NCI-H1694 treated with DMSO at 0.1 percent for 48 hours (cell line): ENCODE results near the gene CORO2B.
"Not testable (repeated sequence)": the region's sequence is repeated elsewhere in the genome, so short reads cannot be mapped to it uniquely, and the experiment has no call there.

Source experiments
- DNase-seq: peaks from one replicate; lab custom pipeline; 2025; lab: John Stamatoyannopoulos, UW

CORO2B gene

GRCh38 chr15:68733666-68734065 is 154.9 kb downstream of the CORO2B start:
- DNase-seq = no peak

- no peak for DNase-seq
Observed at GRCh38 chr15:68734352-68734751, 155.6 kb downstream of the CORO2B start.

DNA sequence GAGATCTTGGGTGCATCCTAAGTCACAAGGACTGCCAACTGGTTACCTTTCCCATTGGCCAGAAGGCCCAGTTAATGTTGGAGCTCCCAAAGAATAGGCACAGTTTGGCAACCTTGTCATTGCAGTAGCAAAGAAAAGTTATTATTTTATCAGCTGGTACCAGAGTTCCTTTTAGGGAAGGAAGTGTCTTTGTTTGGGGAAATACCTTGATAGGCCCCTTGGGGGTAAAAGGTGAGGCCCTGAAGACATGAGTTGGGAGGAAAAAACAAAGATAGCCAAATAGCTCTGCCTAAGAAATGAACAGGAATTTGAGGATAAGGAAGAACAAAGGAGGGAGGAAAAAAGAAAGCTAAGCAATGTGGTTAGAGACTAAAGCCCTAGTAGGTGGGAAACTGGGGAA is 156.1 kb downstream of the CORO2B start:
- no peak for DNase-seq

DNA sequence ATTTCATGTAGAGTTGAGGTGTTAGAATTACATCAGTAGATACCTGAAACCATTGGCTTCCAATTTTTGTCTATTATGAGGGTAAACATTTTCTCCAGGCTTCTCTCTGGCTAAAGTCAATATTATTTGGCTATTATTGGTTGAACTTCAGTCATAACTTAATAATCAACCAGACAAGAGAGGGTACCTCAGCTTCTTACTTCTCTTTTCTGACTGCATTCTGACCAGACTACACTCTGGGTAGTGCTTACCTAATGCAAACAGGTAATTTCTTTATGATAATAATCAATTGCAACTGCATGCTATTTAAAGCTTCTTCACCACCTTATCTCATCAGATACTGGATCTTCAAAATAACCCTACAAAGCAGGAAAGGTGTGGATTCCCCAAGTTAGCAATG is 156.8 kb downstream of the CORO2B start:
- DNase-seq = no peak

DNA sequence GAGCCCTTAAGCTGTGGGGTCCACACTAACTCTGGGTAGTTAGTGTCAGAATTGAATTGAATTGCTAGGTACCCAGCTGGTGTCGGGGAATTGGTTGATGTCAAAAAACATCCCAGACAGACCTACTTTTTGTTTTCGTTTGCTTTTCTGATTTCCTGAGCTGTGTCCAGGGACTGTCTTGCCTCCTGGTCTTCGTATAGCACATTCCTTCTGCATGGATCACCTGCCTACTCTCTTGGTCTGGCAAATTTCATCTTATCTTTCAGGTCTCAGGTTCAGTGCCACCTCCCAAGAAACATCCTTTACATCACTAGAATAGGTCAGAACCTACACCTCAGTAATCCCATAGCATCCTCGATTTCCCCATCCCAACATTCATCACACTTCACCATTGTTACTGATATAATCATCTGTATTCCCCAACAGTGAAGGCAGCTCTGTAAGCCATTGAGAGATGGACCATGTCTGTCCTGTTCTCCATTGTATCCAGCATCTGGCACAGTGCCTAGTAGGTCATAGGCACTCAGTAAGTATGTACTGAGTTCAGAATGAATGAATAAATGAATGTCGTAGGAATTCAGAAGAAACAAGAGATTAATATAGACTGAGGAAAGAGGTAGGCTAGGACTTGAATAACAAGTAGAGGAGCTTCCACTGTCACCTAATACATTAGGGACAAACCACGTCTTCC is 160.7 kb downstream of the CORO2B start:
- no peak for DNase-seq

GRCh38 chr15:68743256-68743655 is 164.5 kb downstream of the CORO2B start:
- no peak for DNase-seq

- DNase-seq = no peak
Observed at GRCh38 chr15:68749365-68749764, 170.6 kb downstream of the CORO2B start.

DNA sequence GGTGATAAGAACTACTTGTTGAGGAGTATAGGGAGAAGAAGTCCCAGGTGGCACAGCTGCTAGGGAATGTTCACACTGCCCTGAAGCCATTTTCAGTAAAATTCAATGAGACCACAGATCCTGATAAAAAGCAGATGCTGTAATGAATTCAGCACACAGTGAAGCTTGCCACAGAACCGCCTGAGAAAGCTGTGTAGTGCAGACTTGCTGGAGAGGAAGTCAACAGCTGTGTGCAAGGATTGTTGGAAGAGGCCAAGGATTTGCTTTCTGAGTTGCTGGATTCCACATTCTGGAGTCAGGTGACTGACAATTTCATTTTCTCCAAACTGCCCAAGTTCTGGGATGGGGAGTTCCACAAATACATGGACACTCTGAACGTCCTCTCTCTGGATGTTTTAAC is 171.0 kb downstream of the CORO2B start:
- DNase-seq = no peak

DNA sequence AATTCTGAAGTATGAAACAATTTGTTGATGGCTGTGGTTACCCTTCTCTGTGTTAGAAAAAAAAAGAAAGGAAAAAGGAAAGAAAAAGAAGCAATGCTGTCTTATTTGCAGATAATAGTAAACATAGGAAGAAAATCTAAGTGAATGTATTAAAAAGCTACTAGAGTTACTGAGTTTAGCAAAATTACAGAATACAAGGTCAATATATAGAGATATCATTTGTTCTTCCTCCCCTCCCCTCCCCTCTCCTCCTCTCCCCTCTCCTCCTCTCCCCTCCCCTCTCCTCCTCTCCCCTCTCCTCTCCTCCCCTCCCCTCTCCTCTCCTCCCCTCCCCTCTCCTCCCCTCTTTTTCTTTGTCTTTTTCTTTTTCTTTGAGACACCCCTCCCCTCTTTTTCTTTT is 172.8 kb downstream of the CORO2B start:
- no peak for DNase-seq

DNA sequence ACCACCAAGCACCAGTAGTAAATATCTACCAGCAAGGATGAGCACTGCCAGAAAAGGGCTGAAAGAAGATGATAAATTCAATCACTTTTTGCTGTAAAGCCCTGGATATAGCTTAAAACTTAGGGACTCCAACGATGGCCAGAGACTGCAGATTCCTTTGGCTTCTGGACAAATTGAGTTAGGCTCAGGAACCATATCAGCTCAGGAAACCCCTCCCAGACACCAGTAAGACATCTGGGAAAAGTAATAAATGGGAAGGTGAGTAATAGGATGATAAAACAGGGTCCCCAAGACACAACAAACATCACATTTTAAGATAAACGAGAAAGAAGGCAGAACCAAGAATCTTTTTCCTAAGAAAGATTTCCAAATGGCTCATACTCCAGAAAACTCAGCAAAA is 176.9 kb downstream of the CORO2B start:
- DNase-seq = no peak

DNA sequence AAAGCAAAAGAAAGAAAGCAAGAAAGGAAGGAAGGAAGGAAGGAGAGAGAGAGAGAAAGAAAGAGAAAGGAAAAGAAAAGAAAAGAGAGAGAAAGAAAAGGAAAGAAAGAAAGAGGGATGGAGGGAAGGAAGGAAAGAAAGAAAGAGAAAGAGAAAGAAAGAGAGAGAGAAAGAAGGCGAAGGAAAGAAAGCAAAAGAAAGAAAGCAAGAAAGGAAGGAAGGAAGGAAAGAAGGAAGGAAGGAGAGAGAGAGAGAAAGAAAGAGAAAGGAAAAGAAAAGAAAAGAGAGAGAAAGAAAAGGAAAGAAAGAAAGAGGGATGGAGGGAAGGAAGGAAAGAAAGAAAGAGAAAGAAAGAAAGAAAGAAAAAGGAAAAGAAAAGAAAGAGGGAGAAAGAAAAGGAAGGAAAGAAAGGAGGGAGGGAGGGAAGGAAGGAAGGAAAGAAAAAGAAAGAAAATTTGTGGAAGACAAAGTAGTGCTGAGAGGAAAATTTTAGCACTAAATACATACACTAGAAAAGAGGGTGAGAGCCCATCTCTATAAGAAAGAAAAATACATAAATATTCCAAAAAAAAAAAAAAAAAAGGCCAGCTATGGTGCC is 181.3 kb downstream of the CORO2B start:
- not testable (repeated sequence) for DNase-seq

DNA sequence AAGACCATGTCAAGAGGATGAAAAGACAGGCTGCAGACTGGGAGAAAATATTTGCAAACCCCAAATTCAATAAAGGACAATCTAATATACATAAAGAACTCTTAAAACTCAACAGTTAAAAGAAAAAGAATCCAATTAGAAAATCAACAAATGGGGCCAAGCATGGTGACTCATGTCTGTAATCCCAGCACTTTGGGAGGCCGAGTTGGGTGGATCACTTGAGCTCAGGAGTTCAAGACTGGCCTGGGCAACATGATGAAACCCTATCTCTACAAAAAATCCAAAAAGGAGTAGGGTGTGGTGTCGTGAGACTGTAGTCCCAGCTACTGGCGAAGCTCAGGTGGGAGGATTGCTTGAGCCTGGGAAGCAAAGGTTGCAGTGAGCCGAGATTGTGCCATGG is 184.3 kb downstream of the CORO2B start:
- DNase-seq = no peak

DNA sequence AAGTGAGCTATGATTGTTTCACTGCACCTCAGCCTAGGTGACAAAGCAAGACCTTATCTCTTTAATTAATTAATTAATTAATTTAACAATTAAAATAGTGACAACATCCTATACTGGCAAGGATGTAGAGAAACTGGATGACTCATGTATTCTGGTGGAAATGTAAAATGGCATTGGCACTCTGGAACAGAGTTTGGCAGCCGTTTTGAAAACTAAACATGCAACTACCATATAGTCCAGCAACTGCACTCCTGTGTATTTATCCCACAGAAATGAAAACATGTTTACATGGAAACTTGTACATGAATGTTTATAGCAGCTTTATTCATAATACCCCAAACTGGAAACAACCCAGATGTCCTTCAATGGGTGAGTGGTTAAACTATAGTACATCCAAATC is 185.3 kb downstream of the CORO2B start:
- DNase-seq = no peak

DNA sequence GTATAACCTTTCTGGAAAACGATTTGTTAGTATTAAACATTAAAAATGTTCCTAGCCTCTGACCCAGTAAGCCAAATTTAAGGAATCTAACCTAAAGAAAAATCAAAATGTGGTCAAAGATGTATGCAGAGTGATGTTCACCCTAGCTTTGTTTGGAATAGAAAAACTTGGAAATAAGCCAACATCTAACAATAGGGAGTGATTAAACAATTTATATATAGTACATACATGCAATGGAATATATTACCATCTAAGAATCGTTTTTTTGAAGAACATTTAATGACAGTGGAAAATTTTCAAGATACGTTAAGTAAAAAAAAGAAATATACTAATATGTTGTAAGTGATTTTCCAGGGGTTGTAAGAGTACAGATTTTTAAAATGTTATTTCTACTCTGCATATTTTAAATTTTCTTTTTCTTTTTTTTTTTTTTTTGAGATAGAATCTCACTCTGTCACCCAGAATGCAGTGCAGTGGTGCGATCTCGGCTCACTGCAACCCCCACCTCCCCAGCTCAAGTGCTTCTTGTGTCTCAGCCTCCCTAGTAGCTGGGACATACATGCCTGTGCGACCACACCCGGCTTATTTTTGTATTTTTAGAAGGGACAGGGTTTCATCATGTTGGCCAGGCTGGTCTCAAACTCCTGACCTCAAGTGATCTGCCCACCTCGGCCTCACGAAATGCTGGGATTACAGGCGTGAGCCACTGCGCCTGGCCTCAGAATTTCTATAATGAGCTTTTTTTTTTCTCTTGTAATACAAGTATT is 187.0 kb downstream of the CORO2B start:
- DNase-seq = no peak

GRCh38 chr15:68767833-68768232 is 189.0 kb downstream of the CORO2B start:
- DNase-seq = no peak

GRCh38 chr15:68768321-68768720 is 189.5 kb downstream of the CORO2B start:
- no peak for DNase-seq

GRCh38 chr15:68769702-68770101 is 190.9 kb downstream of the CORO2B start:
- DNase-seq = no peak

DNA sequence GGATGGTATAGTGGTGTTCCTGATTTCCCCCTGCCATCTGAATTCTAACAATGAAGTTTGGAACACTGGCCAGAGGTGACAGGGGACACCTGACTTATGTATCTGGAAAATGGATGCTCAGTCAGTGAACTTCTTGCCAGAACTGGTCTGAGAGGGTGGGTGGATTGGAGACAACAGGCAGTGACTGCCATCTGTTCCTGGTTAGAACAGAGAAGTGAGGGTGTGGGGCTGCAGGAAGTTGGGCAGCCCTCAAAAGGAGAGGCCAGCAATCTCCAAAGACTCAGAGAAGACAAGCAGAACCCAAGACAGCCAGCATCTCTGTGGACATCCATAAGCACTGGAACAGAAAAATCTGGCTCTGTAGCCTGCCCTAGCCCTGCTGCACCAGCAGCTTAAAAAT is 191.4 kb downstream of the CORO2B start:
- DNase-seq = no peak

GRCh38 chr15:68773036-68773435 is 194.2 kb downstream of the CORO2B start:
- DNase-seq = no peak

GRCh38 chr15:68774120-68774519 is 195.3 kb downstream of the CORO2B start:
- DNase-seq = no peak

- DNase-seq = no peak
Observed at GRCh38 chr15:68774521-68775235, 195.9 kb downstream of the CORO2B start.

DNA sequence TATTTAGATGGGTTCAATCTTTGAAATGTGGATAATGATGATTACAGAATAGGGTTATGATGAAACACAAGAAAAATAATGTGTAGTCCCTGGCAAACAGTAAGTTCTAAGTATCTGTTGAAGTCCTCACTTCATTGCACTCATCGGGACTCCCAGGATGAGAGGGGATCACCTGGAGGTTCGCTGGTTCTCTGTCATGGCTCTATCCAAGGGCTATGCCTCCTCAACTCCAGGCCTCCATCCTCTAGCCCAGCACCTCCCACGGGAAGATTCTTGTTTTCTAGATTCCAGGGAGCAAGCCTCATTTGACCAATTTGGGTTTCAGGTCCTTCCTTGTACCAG is 196.4 kb downstream of the CORO2B start:
- no peak for DNase-seq
